Measurements from ENCODE around the gene ASPSCR1. TPM values are rescaled to one million over a fixed set of nuclear protein-coding genes. Genes with fewer than 3 reads are reported as not detected.

The ASPSCR1 gene
- total and polyA plus RNA-seq, 2 of the 4 experiments (the other 2 are of a cell fraction) = 7.2 to 17.2 TPM

DNA sequence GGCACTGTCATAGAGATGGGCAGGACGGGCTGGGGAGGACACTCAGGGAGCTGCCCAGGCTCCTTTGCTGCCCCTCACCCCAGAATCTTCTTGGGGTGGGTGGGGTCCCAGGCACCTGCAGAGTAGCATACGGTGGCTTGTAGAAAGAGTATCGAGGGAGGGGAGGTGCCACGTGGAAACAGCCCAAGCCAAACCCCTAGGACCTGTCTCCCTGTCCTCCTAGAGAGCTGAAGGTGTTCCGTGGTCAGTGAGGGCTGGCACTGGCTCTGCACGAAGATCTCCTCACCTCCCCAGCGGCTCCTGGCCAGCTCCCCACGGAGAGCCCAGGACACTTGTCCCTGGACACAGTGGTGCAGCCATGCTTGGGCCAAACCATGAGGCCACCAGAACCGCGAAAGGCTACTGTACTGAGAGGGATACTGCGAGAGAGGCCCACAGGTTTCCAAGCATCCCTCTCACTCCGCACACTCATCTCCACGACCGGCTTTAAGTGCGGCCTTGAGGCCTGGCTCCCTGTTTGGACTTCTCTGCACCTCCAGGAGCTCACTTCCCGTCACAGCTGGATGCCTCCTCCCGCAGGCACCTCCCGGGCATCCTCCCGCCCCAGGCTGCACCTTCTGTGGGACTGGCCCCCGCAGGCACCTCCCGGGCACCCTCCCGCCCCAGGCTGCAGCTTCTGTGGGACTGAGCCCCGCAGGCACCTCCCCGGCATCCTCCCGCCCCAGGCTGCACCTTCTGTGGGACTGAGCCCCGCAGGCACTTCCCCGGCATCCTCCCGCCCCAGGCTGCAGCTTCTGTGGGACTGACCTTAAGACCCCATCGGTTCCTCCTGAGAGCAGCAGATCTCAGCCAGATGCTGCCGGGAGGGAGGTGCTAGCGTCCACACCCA lies 47.9 kb upstream of the ASPSCR1 start (continued):
- TF ChIP-seq, protein P1, sequence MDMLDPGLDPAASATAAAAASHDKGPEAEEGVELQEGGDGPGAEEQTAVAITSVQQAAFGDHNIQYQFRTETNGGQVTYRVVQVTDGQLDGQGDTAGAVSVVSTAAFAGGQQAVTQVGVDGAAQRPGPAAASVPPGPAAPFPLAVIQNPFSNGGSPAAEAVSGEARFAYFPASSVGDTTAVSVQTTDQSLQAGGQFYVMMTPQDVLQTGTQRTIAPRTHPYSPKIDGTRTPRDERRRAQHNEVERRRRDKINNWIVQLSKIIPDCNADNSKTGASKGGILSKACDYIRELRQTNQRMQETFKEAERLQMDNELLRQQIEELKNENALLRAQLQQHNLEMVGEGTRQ (IDR thresholded peaks at IDR 0.05; ENCODE audit: low read depth, low read length) = no peak
- TF ChIP-seq, protein P2, sequence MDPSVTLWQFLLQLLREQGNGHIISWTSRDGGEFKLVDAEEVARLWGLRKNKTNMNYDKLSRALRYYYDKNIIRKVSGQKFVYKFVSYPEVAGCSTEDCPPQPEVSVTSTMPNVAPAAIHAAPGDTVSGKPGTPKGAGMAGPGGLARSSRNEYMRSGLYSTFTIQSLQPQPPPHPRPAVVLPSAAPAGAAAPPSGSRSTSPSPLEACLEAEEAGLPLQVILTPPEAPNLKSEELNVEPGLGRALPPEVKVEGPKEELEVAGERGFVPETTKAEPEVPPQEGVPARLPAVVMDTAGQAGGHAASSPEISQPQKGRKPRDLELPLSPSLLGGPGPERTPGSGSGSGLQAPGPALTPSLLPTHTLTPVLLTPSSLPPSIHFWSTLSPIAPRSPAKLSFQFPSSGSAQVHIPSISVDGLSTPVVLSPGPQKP (IDR thresholded peaks at IDR 0.05; ENCODE audit: borderline replicate concordance, low read depth, low read length) = no peak
